NT2/D1 (cell line): ENCODE measurements around the gene NKD1.

Source experiments
- SUZ12 ChIP-seq: IDR thresholded peaks from 2 replicates; pipeline ENCODE4 v1.6.1; 2011; ENCODE audit not compliant: insufficient read length, insufficient read depth; ENCODE audit errors: extremely low read depth
- YY1 ChIP-seq: IDR thresholded peaks from 2 replicates; pipeline ENCODE4 v1.6.1; 2011; ENCODE audit not compliant: insufficient read length, insufficient read depth
- ZNF274 ChIP-seq: IDR thresholded peaks from 2 replicates; pipeline ENCODE4 v1.6.1; 2011; ENCODE audit warnings: mild to moderate bottlenecking, low read depth, low read length

DNA sequence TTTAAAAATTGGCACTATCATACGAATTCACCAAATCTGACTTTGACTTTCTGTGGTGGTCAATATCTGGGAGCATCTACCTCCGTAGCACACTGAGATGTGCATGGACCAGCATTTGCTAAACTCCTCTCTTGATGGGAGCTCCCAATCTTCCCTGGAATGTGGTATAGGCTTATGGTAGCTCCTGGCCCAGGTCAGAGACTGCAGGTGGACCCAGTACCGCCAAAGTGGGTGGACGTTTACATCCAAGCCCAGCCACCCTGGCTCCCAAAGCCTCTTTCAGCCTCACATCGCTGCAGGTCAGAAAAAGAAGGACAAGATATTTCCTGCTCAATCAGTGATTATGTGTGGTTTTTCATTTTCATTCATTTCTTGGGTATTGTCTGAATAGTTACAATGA, 43.1 kb upstream of the NKD1 start:
- TF ChIP-seq SUZ12 = no peak
- no peak for TF ChIP-seq YY1
- TF ChIP-seq ZNF274 = no peak
